Measurements from ENCODE around the gene SLIT3.

DNA sequence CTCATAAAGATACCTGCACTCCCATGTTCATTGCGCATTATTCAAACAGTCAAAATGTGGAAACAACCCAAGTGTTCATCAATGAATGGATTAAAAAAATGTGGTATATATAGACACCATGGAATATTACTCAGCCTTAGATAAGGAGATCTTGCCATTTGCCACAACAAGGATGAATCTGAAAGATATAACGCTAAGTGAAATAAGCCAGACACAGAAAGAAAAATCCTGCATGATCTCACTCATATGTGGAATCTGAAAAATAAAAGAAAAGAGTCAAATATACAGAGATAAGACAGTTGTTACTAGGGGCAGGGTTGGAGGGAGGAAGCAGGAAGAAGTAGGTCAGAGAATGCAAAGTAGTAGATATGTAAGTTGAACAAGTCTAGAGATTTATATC lies 17.6 kb upstream of the SLIT3 start:
- no peak for TF ChIP-seq POLR2A (IDR thresholded peaks at IDR 0.05)
- no peak for TF ChIP-seq POLR2AphosphoS5 (IDR thresholded peaks at IDR 0.05)

Data from breast epithelium (tissue), 3 donors.